Left hindlimb (tissue), 1 donor: Measurements from ENCODE around the gene MAGEB5.
"Not testable (repeated sequence)": the region's sequence is repeated elsewhere in the genome, so short reads cannot be mapped to it uniquely, and the experiment has no call there.

Source experiments
- DNase-seq: peaks from one replicate; pipeline ENCODE4 v3.0.0-alpha.2; 2018

MAGEB5 gene

GRCh38 chrX:26215869-26216268 lies at the start of gene MAGEB5:
MAGEB5 (plus strand) TSS chrX:26216169; CDS start chrX:26217302, 1,133 bp downstream.
- no peak for DNase-seq

- DNase-seq = no peak
Measured at GRCh38 chrX:26192204-26192603, 23.8 kb upstream of the MAGEB5 start, which contains the start of gene MAGEB6. MAGEB6 (plus strand) TSS chrX:26192440; CDS start chrX:26193847, 1,407 bp downstream.

- DNase-seq = no peak
Measured at GRCh38 chrX:26203561-26203960, 12.4 kb upstream of the MAGEB5 start.

GRCh38 chrX:26204717-26205116 lies 11.3 kb upstream of the MAGEB5 start:
- DNase-seq = not testable (repeated sequence)

- DNase-seq = no peak
Measured at GRCh38 chrX:26208012-26208411, 8.0 kb upstream of the MAGEB5 start.

- DNase-seq = no peak
Measured at GRCh38 chrX:26219351-26219750, 3.4 kb downstream of the MAGEB5 start.

GRCh38 chrX:26234177-26234576 lies 18.2 kb downstream of the MAGEB5 start:
- no peak for DNase-seq

- DNase-seq = no peak
Measured at GRCh38 chrX:26253526-26253925, 37.6 kb downstream of the MAGEB5 start.

GRCh38 chrX:26254436-26254835 lies 38.5 kb downstream of the MAGEB5 start:
- no peak for DNase-seq

GRCh38 chrX:26262121-26262523 lies 46.2 kb downstream of the MAGEB5 start:
- no peak for DNase-seq
